Neural crest cell (in vitro differentiated cells): Measurements from ENCODE around the gene PLCH2. TPM values are rescaled to one million over a fixed set of nuclear protein-coding genes. Genes with fewer than 3 reads are reported as not detected.

Experiments
- DNase-seq: peaks from one replicate; pipeline ENCODE4 v3.0.0; 2021; ENCODE audit warnings: low read depth, mixed read lengths, low spot score
- H3K27ac Mint-ChIP-seq: one replicate; pipeline ENCODE4 v1.8.0; 2021; ENCODE audit warnings: mild to moderate bottlenecking, mixed read lengths; ENCODE audit not compliant: unreplicated experiment
- H3K27me3 Mint-ChIP-seq: 2 replicates; pipeline ENCODE4 v1.8.0; 2021; ENCODE audit warnings: low read depth, mild to moderate bottlenecking, mixed read lengths
- H3K36me3 Mint-ChIP-seq: 2 replicates; pipeline ENCODE4 v1.8.0; 2021; ENCODE audit warnings: low read depth, mild to moderate bottlenecking, mixed read lengths
- H3K4me1 Mint-ChIP-seq: 2 replicates; pipeline ENCODE4 v1.8.0; 2021; ENCODE audit warnings: mixed read lengths
- H3K4me3 Mint-ChIP-seq: one replicate; pipeline ENCODE4 v1.8.0; 2021; ENCODE audit warnings: mild to moderate bottlenecking, mixed read lengths
- H3K9me3 Mint-ChIP-seq: 2 replicates; pipeline ENCODE4 v1.8.0; 2021; ENCODE audit warnings: mixed read lengths
- CTCF ChIP-seq: fragments of 200-600 bp; sonication (generic); conservative IDR thresholded peaks from 2 replicates; pipeline ENCODE4 v1.5.0; 2021; ENCODE audit warnings: antibody characterized with exemption, mild to moderate bottlenecking
- long read RNA-seq: library from polyadenylated mRNA; unstranded; transcript quantifications from one replicate; pipeline ENCODE4 v2.0.0, GENCODE V29; 2020
- total RNA-seq: library from RNA; stranded (reverse); gene quantifications from 2 replicates; pipeline ENCODE4 v1.2.1, GENCODE V29; 2021

PLCH2 gene
- total RNA-seq = 0.37 and 0.59 TPM in 2 replicates
- long read RNA-seq = 0 reads

- no peaks in the 10 kb centered on the region for H3K27me3 Mint-ChIP-seq
- no peak for TF ChIP-seq CTCF
- no peak for DNase-seq
- H3K4me1 Mint-ChIP-seq = no peaks in the 10 kb centered on the region
- no peaks in the 10 kb centered on the region for H3K9me3 Mint-ChIP-seq
- no peaks in the 10 kb centered on the region for H3K36me3 Mint-ChIP-seq
- H3K4me3 Mint-ChIP-seq = no peak within 1 kb of the TSS
- H3K27ac Mint-ChIP-seq = peak within 1 kb of the TSS; percentile 81
These were observed at the start of gene PLCH2 for GRCh38 chr1:2476061-2476999. Gene PLCH2 (plus strand): TSS chr1:2476289. CDS start chr1:2476589, 300 bp downstream.

- H3K27me3 Mint-ChIP-seq = no peaks in the 10 kb centered on the region
- DNase-seq = no peak
- no peaks in the 10 kb centered on the region for H3K9me3 Mint-ChIP-seq
- no peak for TF ChIP-seq CTCF
- H3K4me3 Mint-ChIP-seq = no peak overlapping the region
- no peaks in the 10 kb centered on the region for H3K36me3 Mint-ChIP-seq
- no peak overlapping the region for H3K27ac Mint-ChIP-seq
- H3K4me1 Mint-ChIP-seq = no peaks in the 10 kb centered on the region
These were observed 49.5 kb upstream of the PLCH2 start for GRCh38 chr1:2426540-2426939.

GRCh38 chr1:2427051-2427450 lies 49.0 kb upstream of the PLCH2 start:
- no peaks in the 10 kb centered on the region for H3K4me1 Mint-ChIP-seq
- H3K9me3 Mint-ChIP-seq = no peaks in the 10 kb centered on the region
- H3K27ac Mint-ChIP-seq = no peak overlapping the region
- no peak overlapping the region for H3K4me3 Mint-ChIP-seq
- no peak for DNase-seq
- H3K27me3 Mint-ChIP-seq = no peaks in the 10 kb centered on the region
- TF ChIP-seq CTCF = no peak
- H3K36me3 Mint-ChIP-seq = no peaks in the 10 kb centered on the region

GRCh38 chr1:2427976-2428375 lies 48.1 kb upstream of the PLCH2 start:
- no peaks in the 10 kb centered on the region for H3K4me1 Mint-ChIP-seq
- no peak for DNase-seq
- TF ChIP-seq CTCF = no peak
- H3K27ac Mint-ChIP-seq = no peak overlapping the region
- no peaks in the 10 kb centered on the region for H3K36me3 Mint-ChIP-seq
- H3K27me3 Mint-ChIP-seq = no peaks in the 10 kb centered on the region
- no peaks in the 10 kb centered on the region for H3K9me3 Mint-ChIP-seq
- H3K4me3 Mint-ChIP-seq = no peak overlapping the region

GRCh38 chr1:2428490-2428889 lies 47.6 kb upstream of the PLCH2 start:
- no peaks in the 10 kb centered on the region for H3K9me3 Mint-ChIP-seq
- no peak for DNase-seq
- H3K27ac Mint-ChIP-seq = no peak overlapping the region
- no peaks in the 10 kb centered on the region for H3K27me3 Mint-ChIP-seq
- H3K4me3 Mint-ChIP-seq = no peak overlapping the region
- no peaks in the 10 kb centered on the region for H3K36me3 Mint-ChIP-seq
- TF ChIP-seq CTCF = no peak
- no peaks in the 10 kb centered on the region for H3K4me1 Mint-ChIP-seq
